ENCODE measurements around the gene RAC3.

Gene RAC3

GRCh38 chr17:81999976-82000802 lies 31.3 kb upstream of the RAC3 start:
- no peak for DNase-seq

DNA sequence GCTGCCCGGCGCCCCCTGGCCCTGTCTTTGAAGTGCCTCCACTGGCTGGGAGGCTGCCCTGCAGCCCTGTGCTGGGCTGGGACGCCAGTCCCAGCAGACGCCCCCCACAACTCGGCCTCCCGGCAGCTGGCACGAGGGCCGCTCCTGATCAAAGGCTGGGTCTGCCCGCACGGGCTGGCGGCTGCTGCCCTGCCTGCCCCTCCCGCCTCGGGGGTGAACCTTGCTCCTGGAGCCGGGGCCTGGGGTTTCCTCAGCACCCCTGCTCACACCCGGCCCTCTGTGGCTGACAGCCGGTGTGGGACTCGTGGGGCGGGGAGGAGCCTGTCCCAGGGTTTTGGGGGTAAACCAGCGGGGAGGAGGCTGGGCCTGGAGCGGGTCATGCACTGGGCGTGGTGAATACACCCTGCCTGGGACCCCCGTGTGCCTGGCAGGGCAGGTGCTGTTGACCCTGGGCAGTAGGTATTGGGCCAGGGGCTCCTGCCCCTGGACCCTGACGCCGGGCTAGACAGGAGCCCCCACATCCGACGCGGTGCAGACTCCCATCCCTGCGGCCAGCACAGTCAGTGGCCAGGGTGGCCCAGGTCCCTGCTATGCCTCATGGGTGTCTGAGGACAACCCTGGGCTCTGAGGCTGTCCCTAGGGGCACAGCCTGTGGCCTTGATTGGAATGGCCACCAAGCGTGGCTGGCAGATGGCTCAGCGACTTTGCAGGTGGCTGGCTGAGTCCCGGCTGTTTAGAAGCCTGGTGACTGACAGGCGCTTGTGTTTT lies 30.5 kb upstream of the RAC3 start:
- no peak for DNase-seq

GRCh38 chr17:82001571-82002056 lies 29.9 kb upstream of the RAC3 start:
- no peak for DNase-seq

- DNase-seq: no peak
Measured at GRCh38 chr17:82003411-82004381, 27.8 kb upstream of the RAC3 start.

GRCh38 chr17:82004517-82005455 lies 26.7 kb upstream of the RAC3 start:
- no peak for DNase-seq

DNA sequence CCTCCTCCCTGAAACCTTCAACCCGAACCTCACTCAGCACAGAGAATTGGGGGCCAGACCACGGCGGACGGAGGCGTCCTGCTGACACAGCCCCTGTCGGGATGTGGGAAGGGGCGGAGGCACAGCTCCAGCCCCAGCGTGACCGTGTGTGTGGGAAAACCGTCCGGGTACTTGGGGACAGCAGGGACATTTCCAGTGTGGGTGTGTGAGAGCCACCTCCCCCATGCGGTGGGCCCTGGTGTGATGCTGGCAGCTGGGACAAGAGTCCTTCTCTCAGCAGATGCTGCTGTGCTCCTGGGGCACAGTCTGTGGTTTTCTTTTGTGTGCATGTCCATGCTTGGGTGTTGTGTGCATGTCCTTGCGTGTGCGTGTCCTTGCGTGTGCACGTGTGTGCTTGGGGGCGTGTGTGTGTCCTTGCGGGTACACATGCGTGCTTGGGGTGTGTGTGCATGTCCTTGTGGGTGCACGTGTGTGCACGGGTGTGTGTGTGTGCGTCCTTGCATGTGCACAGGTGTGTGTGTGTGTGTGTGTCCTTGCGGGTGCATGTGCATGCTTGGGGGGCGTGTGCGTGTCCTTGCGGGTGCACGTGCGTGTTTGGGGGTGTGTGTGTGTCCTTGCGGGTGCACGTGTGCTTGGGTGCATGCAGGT lies 25.7 kb upstream of the RAC3 start:
- DNase-seq: no peak

- DNase-seq: no peak
Measured at GRCh38 chr17:82006468-82007227, 24.8 kb upstream of the RAC3 start.

GRCh38 chr17:82007228-82007494 lies 24.3 kb upstream of the RAC3 start:
- no peak for DNase-seq

DNA sequence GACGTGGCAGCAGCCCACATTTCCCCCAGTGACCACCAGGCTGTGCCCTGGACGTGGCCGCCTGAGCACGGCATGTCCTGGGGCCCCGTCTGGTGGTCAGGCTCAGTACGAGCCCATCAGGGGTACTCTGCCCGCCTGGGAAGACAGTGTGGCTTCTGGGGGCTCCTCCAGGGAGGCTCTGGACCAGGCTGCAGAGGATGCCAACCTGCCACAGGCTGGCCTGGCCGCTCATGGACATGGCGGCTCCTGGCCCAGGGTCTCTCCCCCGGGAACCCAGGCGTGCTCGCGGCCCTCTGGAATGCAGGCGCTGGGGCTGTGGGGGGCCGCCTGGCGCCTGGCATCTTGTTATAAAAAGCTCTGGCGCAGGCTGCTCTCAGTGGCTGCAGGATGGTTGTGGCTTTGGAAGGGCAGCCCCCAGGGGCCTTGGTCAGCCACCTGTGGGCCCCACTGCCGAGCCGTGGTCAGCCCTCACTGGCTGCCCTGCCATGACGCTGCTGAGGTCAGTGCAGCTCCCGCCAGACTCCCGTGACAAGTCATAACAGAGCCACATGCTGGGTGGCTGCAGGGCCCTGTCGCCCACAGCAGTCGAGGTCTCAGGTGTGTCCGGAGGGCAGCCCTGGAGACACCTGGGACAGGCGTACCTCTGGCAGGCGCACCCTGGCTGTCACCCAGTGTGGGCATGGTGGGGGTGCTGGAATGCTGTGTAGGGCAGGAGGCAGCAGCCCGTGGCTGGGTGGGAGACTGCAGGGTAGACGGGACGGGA lies 23.8 kb upstream of the RAC3 start:
- no peak for DNase-seq

DNA sequence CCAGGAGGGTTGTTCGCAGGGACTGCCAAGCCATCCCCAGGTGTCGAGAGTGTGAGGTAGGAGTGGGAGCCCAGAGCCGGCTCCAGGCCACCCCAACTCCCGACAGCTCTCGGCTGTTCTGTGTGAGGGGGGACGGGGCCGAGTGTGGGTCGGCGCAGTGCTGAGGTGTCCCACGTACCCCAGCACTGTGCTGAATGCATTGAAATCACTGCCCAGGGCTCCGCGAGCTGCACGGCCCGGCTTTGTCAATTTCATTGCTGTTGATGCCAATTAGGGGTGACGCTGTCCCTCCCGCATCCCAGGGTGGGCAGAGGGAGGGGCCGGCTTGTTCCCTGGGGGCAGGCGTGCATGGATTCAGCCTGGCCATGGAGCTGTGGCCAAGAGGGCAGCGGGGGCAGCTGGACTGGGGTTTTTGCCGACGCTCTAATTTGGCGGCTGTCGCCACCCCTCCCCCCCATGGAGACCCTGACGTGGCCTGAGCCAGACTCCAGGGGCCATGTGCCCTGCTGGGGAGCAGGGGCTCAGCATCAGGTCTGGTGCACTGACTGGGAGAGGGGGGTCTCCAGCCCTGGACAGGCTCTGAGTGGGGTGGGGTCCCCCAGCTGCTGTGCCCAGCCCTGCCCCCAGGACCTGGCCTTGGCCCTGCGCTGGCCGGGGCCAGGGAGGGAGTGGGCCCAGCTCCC lies 23.1 kb upstream of the RAC3 start:
- no peak for DNase-seq

DNA sequence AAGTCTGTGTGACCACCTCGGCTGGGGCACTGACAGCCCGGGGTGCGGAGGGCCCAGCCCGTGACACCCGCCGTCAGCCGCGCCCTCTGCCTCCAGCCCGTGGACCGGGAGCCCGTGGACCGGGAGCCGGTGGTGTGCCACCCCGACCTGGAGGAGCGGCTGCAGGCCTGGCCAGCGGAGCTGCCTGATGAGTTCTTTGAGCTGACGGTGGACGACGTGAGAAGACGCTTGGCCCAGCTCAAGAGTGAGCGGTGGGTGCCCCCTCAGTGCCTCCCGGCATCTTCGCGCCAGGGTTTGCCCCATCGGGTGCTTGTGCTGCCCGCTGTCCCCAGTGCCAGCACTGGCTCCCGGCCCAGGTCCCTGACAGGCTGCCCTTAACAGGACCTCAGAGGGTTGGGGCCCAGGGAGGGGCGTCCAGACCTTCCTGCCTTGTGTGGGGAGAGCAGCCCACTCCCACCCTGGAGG lies 22.5 kb upstream of the RAC3 start:
- no peak for DNase-seq

DNA sequence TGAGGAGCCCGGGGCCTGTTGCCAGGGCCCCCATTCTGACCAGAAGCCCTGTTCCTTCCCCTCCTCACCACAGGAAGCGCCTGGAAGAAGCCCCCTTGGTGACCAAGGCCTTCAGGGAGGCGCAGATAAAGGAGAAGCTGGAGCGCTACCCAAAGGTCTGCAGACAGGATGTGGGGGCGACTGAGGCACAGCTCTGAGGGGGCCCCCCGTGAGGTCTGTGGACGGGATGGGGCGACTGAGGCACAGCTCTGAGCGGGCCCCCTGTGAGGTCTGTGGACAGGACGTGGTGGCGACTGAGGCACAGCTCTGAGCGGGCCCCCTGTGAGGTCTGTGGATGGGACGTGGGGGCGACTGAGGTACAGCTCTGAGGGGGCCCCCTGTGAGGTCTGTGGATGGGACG lies 22.1 kb upstream of the RAC3 start:
- DNase-seq: no peak

DNA sequence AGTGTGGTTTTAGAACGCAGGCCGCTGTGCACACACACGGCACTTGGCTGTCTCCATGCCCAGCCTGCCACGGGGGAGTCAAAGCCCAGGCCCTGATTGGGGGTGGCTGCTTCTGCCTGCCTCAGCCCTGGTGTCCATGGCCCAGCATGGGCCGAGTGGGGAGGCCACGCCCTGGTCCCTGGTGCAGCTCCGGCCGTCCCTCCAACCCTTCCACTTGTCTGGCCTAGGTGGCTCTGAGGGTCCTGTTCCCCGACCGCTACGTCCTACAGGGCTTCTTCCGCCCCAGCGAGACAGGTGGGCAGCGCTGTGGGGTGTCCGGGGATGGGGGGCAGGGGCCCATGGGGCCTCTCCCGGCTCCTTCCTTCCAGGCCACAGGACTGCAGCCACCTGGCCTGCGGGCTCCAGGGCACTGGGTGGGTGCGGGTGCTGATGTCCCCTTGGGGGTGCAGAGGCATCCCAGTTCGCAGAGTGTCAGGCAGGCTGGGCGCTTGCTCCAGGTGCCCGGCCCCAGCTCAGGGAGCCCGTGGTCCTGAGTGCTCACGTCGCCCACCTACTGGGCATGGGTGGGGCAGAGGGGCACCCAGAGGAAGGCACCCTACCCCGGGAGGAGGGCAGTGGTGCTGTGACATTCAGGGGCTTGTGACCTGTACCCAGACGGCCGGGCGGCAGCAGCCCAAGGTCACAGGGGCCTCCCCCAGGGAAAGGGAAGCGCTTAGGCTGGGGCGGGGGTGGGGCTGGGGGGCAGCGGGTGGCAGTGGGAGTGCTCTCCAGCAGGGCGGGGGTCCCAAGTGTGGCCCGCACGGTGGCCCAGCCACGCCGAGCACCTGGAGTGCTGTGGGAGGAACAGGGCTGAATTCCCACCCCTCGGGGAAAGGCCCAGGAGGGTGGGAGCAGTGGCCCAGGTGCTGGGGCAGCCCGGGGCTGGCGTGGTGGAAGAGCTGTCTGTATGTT lies 20.6 kb upstream of the RAC3 start:
- no peak for DNase-seq

DNA sequence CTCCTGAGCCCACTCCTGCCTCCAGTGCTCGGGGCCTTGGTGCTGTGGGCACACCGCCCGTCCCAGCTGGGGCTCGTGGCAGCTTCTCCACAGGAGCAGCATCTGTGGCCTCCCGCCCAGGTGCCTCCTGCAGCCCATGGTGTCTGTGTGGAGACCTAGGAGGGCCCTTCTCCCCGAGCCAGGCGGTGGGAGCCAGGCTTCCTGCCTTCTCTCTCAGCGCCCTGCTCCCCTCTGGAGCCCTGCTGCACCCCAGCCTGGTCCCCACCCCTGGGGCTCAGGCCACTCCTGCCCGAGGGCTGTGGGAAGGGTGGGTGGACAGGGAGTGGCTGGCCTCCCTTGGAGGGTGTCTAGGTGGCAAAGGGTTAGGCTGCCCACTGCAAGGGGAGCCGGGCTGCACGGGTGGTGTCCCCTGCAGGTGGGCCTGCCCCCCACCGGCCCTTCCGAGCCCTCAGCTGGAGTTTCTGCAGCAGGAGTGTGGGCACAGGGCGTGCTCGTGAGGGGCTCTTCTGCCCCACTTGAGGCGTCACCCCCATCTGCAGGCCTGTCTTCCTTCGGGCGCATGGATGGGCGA lies 19.8 kb upstream of the RAC3 start:
- DNase-seq: no peak

GRCh38 chr17:82012261-82012639 lies 19.2 kb upstream of the RAC3 start:
- no peak for DNase-seq

DNA sequence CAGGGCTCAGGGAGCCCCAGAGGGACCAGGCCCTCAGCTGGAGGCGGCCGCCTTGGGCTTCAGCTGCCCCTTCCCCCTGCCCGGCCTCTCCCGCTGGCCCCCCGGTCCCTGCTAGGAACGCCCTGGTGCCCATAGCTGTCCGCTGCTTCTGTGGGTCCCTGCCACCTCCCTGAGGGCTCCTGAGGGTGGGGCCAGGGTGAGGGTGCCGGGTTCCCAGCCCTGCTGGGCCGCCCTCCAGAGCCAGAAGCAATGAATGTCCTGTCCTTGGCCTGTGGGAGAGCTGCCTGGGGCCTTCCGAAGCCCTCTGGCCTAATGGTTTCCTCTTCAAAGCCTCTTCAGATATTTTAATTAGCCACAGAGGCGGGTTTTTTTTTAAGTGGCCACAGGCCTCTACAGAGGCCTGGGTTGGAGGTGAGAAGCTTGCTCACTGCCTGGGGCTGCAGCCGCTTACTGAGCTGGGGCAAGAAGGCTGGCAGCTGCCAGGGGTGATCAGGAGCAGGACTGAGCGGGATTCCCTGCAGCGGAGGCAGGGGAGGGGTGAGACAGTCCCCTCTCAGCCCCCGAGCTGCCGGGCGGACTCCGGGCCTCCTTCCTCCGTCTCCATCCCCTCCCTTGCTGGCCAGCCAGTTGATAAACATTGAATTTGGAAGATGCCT lies 18.7 kb upstream of the RAC3 start:
- DNase-seq: no peak

DNA sequence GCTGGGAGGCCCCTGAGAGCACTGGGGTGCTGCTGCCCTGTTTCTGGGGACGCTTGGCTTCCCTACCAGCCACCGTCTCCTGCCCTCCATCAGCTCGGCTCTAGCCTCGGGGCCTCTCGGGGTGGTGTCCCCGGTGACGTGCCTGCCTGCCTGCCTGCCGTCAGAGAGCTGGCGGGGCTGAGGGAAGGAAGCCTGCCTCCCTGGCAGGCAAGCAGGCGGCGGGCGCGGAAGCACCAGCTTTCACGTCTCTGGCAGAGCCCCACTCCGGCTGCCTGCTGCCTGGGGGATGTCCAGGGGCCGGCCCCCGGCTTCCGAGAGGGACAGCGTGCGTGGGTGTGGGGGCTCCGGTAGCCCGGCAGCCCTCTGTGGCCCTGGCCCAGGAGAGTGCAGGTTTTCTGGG lies 18.1 kb upstream of the RAC3 start:
- DNase-seq: no peak
